ENCODE data around the gene ZMAT5. TPM values are rescaled to one million over a fixed set of nuclear protein-coding genes. Genes with fewer than 3 reads are reported as not detected.

ZMAT5 gene
- total RNA-seq, 2 donors from 2014 or later, result 16.3 to 18.6 TPM

DNA sequence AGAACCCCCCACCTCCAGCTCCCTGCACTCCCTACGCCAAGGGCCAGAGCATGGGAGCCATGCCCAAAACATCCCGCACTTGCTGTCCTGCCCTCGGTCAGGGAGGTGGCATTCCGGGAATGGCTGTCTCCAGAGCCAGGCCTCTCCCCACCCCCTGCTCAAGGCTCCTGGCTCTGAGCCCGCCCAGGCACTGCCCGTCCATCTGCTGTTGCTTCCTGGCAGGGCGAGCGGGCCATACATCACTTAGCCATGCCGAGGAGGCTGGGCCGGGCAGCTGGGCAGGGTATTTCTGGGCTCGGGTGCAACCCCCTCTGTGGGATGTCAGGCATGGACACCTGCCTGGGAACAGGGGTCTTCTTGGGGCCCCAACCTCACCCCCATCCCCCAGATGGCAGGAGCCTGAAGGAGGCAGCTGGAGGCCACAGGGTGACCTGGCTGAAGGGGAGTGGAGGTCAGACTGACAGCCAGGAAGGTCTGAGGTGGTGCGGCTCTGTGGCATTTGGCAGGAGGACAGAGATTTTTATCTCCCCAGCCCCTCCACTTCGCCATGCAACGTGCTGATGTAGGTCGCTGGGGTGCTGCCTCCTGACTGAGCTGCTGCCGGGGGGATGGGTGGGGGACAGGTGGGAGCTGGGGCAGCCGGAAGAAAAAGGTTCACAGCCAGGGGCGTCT, 55.7 kb downstream of the ZMAT5 start:
- ATAC-seq, result no peak
- no peaks in the 10 kb centered on the region for H3K36me3 Mint-ChIP-seq
- no peak overlapping the region for H3K27ac Mint-ChIP-seq
- no peak for DNase-seq (ENCODE audit: low spot score in 2 of 2)
- H3K9me3 Mint-ChIP-seq, result no peaks in the 10 kb centered on the region

DNA sequence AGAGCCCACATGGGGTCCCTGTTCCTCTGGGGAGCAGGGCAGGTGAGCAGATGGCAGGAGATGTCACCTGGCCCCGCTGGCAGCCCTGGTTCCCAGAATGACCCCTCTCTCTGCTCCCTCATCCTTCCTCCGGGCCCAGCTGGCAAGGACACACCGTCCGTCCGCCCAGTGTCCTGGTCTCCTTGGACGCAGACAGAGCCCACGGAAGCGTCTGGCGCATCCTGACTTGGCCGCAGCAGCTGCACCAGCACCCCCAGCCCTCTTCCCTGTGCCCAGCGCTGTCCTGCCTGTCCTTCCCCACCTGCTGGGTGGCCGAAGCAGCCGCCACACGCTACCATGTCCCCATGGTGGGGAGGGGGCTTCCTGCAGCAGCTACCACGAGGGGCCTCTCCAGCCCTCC, 56.6 kb downstream of the ZMAT5 start:
- no peaks in the 10 kb centered on the region for H3K9me3 Mint-ChIP-seq
- DNase-seq (ENCODE audit: low spot score in 2 of 2), result no peak

DNA sequence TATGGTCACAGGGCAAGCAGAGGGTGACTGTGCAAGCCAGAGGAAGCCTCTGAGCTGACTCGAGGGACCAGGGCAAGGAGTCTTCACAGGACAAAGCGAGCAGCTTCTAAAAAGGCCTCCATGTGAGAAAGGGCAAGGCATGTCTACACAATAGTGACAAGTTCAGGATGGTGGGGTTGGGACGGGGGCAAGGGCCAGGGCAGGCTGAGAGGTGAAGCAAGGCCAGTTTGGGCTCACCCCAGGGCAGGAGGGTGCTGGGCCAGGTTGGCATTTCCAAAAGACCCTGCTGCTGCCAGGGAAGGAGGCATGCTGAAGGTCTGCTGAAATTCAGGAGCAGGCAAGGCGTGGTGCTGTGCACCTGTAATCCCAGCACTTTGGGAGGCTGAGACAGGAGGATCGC, 59.3 kb downstream of the ZMAT5 start:
- ATAC-seq, result peak in 1 of 2 donors; percentile 16
- Mint-ChIP-seq H3K36me3 (no peaks in the 10 kb centered on the region), H3K9me3 (no peaks in the 10 kb centered on the region), H3K27ac (peak overlapping the region in 1 of 2 donors; percentile 33)
- DNase-seq (ENCODE audit: low spot score in 2 of 2), result no peak

More for the DNA sequence above, 56.6 kb downstream of the ZMAT5 start:
- Mint-ChIP-seq H3K27ac (no peak overlapping the region), H3K36me3 (no peaks in the 10 kb centered on the region)
- no peak for ATAC-seq

DNA sequence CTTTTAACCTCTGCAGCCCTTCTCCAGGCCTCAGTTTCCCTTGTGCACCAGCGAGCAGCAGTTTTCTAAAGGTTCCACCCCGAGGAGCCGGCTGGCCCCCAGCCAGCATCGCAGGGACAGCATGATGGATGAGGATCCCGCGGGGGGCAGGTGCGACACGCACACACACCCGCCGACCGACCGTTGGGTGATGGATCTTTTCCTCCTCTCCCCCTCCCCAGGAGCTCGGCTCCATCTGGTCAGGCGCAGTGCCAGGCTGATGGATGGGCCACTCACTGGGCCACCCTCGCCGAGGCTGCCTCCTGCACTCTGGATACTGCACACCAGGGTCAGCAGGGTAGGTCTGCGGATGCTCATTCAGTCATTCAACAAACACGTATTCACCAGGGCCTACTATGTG, 59.8 kb downstream of the ZMAT5 start:
- Mint-ChIP-seq H3K36me3 (no peaks in the 10 kb centered on the region), H3K27ac (no peak overlapping the region), H3K9me3 (no peaks in the 10 kb centered on the region)
- DNase-seq (ENCODE audit: low spot score in 2 of 2), result no peak
- ATAC-seq, result no peak

DNA sequence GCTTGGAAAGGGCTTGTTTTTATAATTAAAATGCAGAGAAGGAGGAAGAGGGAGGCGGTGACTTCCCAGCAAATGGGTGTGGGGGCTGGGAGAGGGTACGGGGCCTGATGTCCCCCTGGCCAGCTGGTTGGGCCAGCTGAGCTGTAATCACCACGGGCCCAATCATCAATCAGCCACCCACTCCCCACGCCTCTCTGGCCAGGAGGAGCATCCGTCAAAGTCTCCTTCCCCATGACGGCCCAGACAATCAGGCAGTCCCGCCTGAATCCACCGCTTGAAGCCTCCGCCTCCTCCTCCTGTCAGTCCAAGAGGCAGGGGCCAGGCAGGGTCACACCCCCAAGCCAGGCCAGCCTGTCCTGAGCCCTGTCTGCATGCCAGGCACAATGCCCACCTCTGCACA, 60.3 kb downstream of the ZMAT5 start:
- ATAC-seq, result no peak
- no peak overlapping the region for H3K27ac Mint-ChIP-seq
- DNase-seq (ENCODE audit: low spot score in 2 of 2), result no peak
- no peaks in the 10 kb centered on the region for H3K9me3 Mint-ChIP-seq
- H3K36me3 Mint-ChIP-seq, result no peaks in the 10 kb centered on the region

DNA sequence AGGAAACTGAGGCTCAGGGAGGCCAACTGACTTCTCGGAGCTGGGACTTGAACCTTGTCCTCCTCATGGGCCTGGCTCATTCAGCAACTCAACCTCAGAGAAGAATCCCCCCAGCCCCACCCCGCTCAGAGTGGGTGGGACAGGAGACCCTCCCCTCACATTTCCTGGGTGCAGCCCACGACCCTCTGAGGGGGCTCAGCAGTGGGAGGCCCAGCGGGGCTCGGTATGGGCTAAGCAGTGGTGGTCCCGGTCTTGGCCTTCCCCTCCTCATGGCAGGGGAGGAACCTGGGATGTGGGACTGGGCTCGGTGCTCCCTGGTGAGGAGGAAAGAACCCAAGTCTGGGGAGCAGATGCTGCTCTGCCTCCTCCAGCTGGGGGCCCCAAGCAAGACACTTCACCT, 61.2 kb downstream of the ZMAT5 start:
- H3K36me3 Mint-ChIP-seq, result no peaks in the 10 kb centered on the region
- ATAC-seq (no peak), DNase-seq (ENCODE audit: low spot score in 2 of 2) (no peak)
- H3K9me3 Mint-ChIP-seq, result no peaks in the 10 kb centered on the region
- H3K27ac Mint-ChIP-seq, result no peak overlapping the region

DNA sequence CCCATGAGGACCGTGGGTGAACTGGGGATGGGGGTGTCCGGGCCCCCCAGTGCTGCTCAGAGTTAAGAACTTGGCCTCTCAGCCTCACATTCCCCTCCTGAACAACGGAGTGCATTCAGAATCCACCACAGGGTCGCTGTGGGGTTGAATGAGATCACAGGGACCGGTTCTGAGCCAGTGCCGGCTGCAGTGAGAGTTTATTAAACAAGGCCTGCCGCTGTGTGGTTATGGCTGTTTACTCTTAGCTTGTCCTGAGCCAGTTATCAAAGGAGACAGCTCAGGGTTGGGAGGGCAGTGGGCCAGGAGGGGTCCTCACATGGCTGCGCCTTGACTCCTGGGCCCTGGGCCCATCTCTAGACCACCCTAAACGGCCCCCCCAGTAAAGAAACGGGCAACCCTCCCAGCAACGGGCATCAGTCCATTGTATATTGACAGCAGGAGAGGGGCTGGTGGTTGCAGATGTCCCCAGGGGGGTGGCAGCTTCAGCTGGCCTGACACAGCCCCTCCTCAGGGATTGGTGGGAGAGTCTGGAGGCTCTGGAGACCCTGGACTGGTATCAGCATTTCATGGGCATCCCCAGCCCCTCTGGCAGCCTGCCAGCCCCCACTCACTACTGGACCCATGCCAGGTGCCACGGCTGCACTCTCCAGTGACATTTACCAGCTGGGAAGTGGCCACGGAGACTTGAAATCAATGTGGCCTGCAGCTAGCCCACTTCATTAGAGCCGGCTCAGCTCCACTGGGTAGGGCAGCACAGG, 62.1 kb downstream of the ZMAT5 start:
- ATAC-seq (no peak), DNase-seq (ENCODE audit: low spot score in 2 of 2) (no peak)
- Mint-ChIP-seq H3K9me3 (no peaks in the 10 kb centered on the region), H3K27ac (no peak overlapping the region), H3K36me3 (no peaks in the 10 kb centered on the region)

DNA sequence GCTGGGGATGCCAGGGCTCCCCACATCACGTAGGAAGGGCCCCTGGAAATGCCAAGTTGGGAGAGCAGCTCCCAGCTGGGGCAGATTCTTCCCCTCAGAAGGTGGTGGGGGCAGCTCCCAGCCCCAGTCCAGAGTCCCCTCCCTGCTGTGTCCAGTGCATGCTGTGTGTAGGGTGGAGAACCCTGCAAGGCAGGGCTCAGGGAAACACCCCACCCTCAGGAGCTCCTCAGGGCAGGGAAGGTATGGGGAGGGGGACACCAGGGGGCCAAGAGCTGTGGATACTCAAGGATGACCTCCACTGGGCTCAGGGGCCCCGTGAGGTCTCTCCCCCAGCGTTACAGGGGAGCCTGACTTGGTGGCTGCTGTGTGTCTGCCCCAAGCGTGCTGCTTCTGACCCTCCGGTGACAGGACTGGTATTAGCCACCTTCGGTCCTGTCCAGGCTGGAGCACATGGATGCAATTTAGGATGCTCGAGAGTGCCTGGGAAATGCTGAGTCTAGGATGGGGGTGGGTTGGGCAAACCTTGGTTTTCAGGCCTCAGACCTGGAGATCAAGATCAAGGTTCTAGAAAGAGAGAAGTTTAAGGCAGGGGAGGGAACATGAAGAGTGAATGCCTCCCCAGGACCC, 63.1 kb downstream of the ZMAT5 start:
- Mint-ChIP-seq H3K36me3 (no peaks in the 10 kb centered on the region), H3K9me3 (no peaks in the 10 kb centered on the region), H3K27ac (no peak overlapping the region)
- no peak for ATAC-seq
- no peak for DNase-seq (ENCODE audit: low spot score in 2 of 2)

DNA sequence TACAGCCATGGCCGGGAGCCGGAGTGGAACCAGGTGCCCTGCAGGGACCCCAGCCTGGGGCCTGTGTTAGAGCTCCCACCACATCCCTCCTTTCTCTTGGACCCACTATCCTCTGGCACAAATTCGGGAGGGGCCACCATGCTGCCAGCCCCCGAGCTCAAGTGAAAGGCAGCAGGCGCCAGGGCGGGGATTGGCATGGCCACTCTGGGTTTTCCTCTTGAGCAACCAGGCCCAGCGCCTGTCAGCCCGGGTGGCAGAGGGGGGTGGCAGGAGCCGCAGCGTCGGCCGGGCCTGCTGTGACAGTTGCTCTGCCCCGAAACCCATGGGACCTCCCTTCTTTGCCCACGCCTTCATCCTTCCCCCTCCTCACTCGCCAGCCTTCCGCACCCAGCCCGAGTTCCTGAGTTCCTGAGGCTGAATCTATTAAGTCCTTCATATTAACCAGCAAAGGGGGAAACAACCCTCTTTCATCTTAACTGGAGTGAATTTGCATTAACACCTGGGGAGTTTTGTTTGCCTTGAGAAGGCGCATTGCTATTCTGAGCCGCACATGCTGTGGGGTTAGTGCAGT, 63.8 kb downstream of the ZMAT5 start:
- ATAC-seq (no peak), DNase-seq (ENCODE audit: low spot score in 2 of 2) (no peak)
- no peaks in the 10 kb centered on the region for H3K9me3 Mint-ChIP-seq
- no peaks in the 10 kb centered on the region for H3K36me3 Mint-ChIP-seq
- H3K27ac Mint-ChIP-seq, result no peak overlapping the region

DNA sequence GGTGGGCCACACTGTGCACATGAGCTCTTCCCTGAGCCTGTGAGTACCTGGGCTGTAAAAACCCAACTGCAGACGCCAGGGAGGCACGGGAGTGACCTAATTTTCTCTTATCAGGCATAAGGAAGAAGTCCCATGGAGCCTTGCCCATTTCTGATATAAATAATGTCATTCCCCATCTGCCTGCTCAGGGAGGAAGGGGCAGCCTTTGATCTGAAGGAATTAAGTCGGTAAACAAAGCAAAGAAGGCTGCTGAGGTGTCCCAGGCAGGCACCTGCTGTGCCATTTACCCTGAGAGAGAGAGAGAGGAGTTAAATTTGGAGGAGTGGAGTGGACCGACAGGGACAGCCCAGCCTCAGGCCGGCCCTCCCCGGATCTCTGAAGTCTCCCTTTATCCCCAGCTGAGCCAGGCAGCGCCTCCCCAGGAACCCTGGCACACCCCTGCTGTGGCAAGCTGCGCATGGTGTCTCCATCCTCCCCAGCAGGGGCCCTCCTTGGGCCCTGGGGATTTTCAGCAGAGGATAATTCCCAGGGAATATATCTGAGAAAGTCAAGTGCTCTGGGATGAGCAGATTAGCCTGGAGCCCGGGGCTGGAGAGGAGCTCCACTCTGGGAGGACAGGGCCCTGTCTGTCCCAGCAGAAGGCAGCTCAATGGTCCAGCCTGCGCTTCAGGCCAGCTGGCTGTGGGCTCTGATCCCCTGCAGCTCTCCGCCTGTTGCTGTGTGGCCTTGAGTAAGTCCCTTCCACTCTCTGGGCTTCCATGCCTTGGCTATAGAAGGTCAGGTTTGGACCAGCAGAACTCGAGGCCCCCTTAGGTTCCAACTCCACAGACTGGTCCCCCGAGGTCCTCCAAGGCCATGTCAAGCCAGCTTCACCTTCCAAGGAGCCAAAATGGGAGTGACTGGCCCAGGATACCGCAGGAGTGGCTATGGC, 64.5 kb downstream of the ZMAT5 start:
- ATAC-seq, result peak in 1 of 2 donors; percentile 12
- Mint-ChIP-seq H3K36me3 (no peaks in the 10 kb centered on the region), H3K9me3 (no peaks in the 10 kb centered on the region), H3K27ac (peak overlapping the region in 1 of 2 donors; percentile 79)
- no peak for DNase-seq (ENCODE audit: low spot score in 2 of 2)

DNA sequence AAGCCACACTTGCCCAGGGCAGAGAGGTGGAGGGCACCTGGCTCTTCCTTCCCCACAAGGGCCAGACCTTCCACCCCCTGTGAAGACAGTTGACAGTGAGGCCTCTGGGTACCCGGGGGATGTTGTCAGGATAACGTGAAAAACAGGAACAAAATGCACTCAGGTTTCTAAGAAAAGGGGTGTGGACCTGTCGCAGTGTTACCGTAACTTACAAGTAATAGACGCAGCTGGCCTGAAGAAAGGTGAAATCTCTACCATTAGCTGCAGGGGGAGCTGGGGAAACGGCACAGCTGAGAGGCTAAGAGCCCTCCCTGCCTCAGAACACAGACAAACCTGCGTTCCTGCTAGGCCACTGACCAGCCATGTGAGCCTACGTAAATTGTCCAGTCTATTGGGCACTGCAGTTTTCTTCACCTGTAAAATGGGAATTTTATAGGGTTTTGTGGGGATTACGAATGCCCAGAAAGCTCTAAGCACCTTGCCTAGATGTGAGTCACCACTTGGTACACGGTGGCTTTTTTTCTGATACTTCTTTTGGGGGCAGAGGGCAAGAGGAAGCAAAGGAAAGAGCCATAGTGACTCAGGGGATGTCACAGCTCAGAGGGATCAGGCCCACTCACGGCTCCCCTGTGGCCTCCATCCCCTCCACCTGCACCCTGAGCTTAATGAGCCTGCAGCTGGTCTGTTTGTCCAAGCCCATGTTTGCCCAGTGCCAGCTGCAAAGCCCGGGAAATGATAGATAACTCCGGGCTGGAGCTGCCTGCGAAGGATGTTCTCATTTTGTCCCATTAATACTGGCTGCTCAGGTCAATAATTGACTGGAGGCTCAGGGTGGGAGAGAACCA, 65.4 kb downstream of the ZMAT5 start:
- no peaks in the 10 kb centered on the region for H3K36me3 Mint-ChIP-seq
- peak overlapping the region in 1 of 2 donors; percentile 35 for H3K27ac Mint-ChIP-seq
- peak in 1 of 2 donors; percentile 28 for DNase-seq (ENCODE audit: low spot score in 2 of 2)
- ATAC-seq, result peak; percentile 51 to 72
- H3K9me3 Mint-ChIP-seq, result no peaks in the 10 kb centered on the region

DNA sequence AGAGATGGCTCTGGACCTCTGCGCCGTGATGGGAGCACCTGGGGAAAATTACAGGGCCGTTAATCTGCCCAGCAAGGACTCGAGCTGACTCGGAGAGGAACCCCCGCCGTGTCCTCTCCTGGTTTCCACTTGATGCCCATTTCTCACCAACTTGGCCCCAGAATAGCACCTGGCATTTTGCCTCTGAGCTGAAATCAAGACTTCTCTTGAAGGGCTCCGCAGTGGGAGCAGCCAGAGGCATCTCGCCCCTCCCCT, 66.0 kb downstream of the ZMAT5 start:
- Mint-ChIP-seq H3K36me3 (no peaks in the 10 kb centered on the region), H3K27ac (peak overlapping the region in 1 of 2 donors; percentile 35), H3K9me3 (no peaks in the 10 kb centered on the region)
- DNase-seq (ENCODE audit: low spot score in 2 of 2) (no peak), ATAC-seq (no peak)

DNA sequence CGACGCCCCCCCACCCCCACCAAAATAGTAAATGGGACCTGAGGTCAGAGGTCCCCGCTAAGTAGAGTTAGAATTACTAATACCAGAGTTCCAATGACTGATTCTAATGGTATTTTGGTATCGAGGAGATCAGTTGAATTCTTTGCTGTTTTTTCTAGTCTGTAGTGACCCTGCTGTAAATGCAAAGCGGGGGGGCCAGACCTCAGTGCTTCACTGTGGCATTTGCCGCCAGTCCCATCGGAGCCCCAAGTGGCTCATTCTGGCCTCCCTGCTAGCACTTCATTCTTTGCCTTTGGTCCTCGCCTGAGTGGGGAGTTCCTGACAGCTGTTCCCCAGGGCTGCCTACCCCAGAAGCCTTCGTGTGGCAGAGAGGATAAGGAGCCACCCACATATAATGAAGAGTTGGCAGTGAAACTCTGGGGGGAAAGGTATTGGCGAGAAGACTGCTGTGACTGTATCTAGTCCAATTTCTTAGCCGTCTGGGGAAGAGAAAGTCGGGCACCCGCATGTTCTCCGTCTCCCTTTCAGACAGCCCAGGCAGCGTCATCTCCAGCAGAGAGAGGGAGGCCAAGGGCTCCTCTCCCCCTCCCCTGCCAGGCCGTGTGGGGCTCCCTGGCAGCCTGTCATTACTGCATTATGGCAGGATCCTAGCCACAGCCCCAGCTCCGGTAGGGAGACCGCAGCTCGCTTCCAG, 66.5 kb downstream of the ZMAT5 start:
- Mint-ChIP-seq H3K27ac (peak overlapping the region; percentile 17 to 35), H3K36me3 (no peaks in the 10 kb centered on the region), H3K9me3 (no peaks in the 10 kb centered on the region)
- DNase-seq (ENCODE audit: low spot score in 2 of 2) (no peak), ATAC-seq (no peak)

DNA sequence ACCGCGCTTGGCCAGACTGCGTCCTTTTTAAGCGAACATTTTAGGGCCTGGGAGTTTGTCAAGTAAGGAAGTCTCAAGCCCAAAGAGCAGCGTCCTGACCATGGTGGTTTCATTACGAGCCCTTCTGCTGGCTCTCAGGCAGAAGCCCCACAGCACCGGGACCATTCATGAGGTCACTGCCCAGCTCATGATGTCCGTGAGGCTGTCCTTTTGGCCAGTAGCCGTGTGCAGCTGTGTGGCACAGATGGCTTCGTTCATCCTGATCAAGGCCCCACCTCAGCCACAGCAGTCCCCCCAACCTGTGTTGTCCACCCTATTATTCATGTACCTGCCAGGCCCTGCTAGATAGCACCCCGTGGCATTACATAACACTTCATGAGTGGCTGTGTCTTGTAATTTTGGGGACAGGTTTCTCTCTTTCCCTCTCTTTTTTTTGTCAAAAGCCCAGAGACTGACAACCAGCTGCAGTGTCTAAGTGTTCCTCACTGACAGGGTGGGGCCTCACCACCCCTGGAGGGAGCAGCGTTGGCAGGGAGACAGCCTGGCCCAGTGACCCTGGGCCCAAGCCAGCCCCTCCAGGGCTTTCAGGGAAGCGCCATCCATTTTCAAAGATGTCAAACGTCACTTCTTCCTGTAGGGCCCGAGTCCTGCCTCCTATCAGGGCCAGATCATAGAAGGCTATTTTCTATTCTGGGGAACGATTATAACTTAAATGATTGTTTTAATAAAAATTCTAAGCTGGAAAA, 68.8 kb downstream of the ZMAT5 start:
- Mint-ChIP-seq H3K27ac (no peak overlapping the region), H3K9me3 (no peaks in the 10 kb centered on the region), H3K36me3 (no peaks in the 10 kb centered on the region)
- no peak for DNase-seq (ENCODE audit: low spot score in 2 of 2)
- no peak for ATAC-seq

All from activated naive CD4-positive, alpha-beta T cell treated with anti-CD3 and anti-CD28 coated beads, Interleukin-2, amount 50 U/mL, for 72 hours (primary cell).